Right lobe of liver (tissue), 6 donors: ENCODE data around the gene LRBA. TPM values are rescaled to one million over a fixed set of nuclear protein-coding genes. Genes with fewer than 3 reads are reported as not detected.

ENCODE experiments used
- ATAC-seq, 4 donors: fragments of 200-7000 bp; cut with Tn5 transposase; one replicate each; pipeline ENCODE4 v1.9.1; 2020; ENCODE audit warnings: mild to moderate bottlenecking in 4 of 4, moderate library complexity in 4 of 4
- DNase-seq, 3 donors: peaks; one replicate each; pipeline ENCODE4 v3.0.0-alpha.2; 2020
- H3K27ac ChIP-seq, 3 donors: fragments of 200-600 bp; one replicate each; pipeline ENCODE4 v1.8.0; 2022
- H3K27me3 ChIP-seq, 2 donors: fragments of 200-600 bp; one replicate each; pipeline ENCODE4 v1.8.0; 2022
- H3K36me3 ChIP-seq, 4 donors: fragments of 200-600 bp; sonication (generic) in 1 of 4; one replicate each; pipeline versions ENCODE4 v1.5.1 to v1.8.0; 2017 to 2022; ENCODE audit warnings: control low read depth in 1 of 4
- H3K4me1 ChIP-seq, 4 donors: fragments of 200-600 bp; sonication (generic) in 1 of 4; one replicate each; pipeline versions ENCODE4 v1.5.1 to v1.8.0; 2017 to 2022; ENCODE audit warnings: control low read depth in 1 of 4
- H3K4me3 ChIP-seq, 3 donors: fragments of 200-600 bp; one replicate each; pipeline ENCODE4 v1.8.0; 2022
- H3K9me3 ChIP-seq, 4 donors: fragments of 200-600 bp; sonication (generic) in 1 of 4; one replicate each; pipeline versions ENCODE4 v1.5.1 to v1.8.0; 2017 to 2022; ENCODE audit warnings: control low read depth in 1 of 4
- CTCF ChIP-seq, 4 donors: fragments of 200-600 bp in 3 of 4; fragments of 450-650 bp in 1 of 4; IDR thresholded peaks; one replicate each; pipeline versions ENCODE4 v1.5.1 to v1.8.0; 2016 to 2022; ENCODE audit warnings: antibody characterized with exemption in 4 of 4, mild to moderate bottlenecking in 2 of 4
- POLR2A ChIP-seq: fragments of 450-650 bp; IDR thresholded peaks from one replicate; pipeline ENCODE4 v1.6.1; 2017; ENCODE audit warnings: antibody characterized with exemption, mild to moderate bottlenecking
- WGBS: methylation state at CpG from one replicate; pipeline ENCODE4 v1.1.6; 2018; ENCODE audit warnings: low coverage, low lambda C conversion rate; ENCODE audit not compliant: insufficient coverage; ENCODE audit errors: missing lambda C conversion rate; 5-methylcytosine and 5-hydroxymethylcytosine counted together
- intact Hi-C, 2 donors: fragments of 100-400 bp; cut with DNase I; formaldehyde crosslinking; loops; one replicate each; pipeline versions ENCODE4 v1.11.2 to v1.14.1; 2022
- total RNA-seq, 6 experiments: library from RNA; depleted of rRNA in 2 of 6; stranded (reverse); fragments of >200 nt in 2 of 6; fragmentation: NEBNext Ultra II Directional in 3 of 6; extraction: Animal tissue kit (Norgen Biotek cat#: 25700) in 3 of 6; gene quantifications; one replicate each; pipeline versions ENCODE4 v1.1.0 to v1.2.4, GENCODE V29; 2016 to 2023
- donor health status: DM: no; HTN: yes; CAD: no.
- donor health status: DM: no; HTN: no; CAD: no.
- donor health status: DM: no; HTN: no; CAD: no.
- donor health status: DM: no; HTN: yes; CAD: no.
- donor health status: DM: no; HTN: yes; CAD: no.

Gene LRBA
- total RNA-seq, 6 experiments from 2014 or later: 18.9 to 48.1 (median 24.5) TPM

DNA sequence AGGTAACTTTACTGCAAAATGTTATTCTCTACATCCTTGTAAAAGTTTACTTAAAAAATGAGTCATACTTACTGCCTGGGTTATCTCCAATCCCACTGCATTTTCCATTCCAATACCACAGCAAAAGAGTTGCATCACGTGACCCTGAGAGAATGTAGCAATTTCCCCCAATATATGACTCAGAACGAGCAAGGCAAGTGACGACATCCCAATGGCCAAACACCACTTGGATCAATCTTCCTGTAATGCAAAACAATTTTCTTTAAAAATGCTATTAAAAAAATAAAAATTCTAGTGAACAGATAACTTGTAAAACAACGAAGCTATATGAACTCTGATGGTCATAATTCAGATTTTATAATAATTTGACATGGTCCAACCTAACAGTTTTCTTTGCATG lies 712.5 kb downstream of the LRBA start:
- 34% methylated on average over 4 of the region's 4 CpGs for WGBS
- intact Hi-C loops: no loop called here
- no peak for DNase-seq

GRCh38 chr4:150299816-150300215 lies 715.3 kb downstream of the LRBA start:
- intact Hi-C loops: no loop called here
- Histone ChIP-seq H3K36me3 (no peaks in the 10 kb centered on the region), H3K9me3 (no peaks in the 10 kb centered on the region), H3K4me3 (no peak overlapping the region), H3K4me1 (no peaks in the 10 kb centered on the region), H3K27ac (no peak overlapping the region), H3K27me3 (no peaks in the 10 kb centered on the region)
- 93% methylated on average over 4 of the region's 4 CpGs for WGBS
- TF ChIP-seq CTCF (IDR thresholded peaks at IDR 0.05): no peak
- no peak for TF ChIP-seq POLR2A
- no peak for DNase-seq
- no peak for ATAC-seq

More for the DNA sequence above, 712.5 kb downstream of the LRBA start:
- ATAC-seq: peak in 2 of 4 donors; percentile 42 to 85
- Histone ChIP-seq H3K36me3 (no peaks in the 10 kb centered on the region), H3K9me3 (no peaks in the 10 kb centered on the region), H3K27me3 (no peaks in the 10 kb centered on the region), H3K4me1 (peaks cover 0 to 8% (median 0%) of the 10 kb centered on the region in 4 donors), H3K4me3 (no peak overlapping the region), H3K27ac (no peak overlapping the region)
- TF ChIP-seq POLR2A (no peak), CTCF (IDR thresholded peaks at IDR 0.05) (no peak)

DNA sequence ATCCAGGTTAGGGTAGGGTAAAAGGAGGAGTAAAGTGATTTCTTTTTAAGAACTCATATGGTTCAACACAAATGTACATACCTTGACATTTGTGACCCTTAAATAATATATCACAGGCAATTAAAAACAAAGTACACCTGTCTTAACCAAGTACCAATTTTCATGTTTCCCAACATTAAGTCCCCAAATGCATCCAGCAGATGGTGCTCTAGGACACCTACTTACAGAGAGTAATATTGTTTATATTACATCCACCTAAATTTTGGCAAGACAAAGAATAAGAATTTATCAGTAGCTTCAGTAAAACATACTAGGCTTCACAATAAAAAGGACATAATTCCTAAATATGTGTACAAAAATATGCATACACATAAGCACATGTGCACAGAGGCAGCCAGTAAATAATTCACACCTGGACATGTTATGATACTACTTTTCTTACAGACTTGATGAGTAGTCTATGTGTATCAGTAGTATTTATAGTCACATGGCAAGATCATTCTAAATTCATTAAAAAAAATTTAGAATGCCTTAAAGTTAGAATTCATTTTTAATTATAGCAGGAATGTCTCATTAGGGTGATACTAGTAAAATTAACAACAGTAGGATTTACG lies 717.1 kb downstream of the LRBA start:
- TF ChIP-seq CTCF (IDR thresholded peaks at IDR 0.05) (peak; percentile 64 to 68 (median 66)), POLR2A (no peak)
- Histone ChIP-seq H3K27ac (no peak overlapping the region), H3K27me3 (no peaks in the 10 kb centered on the region), H3K9me3 (no peaks in the 10 kb centered on the region), H3K4me1 (no peaks in the 10 kb centered on the region), H3K36me3 (no peaks in the 10 kb centered on the region), H3K4me3 (no peak overlapping the region)
- no peak for DNase-seq
- WGBS: 94% methylated on average over 1 of the region's 1 CpG
- peak; percentile 58 to 71 (median 62) for ATAC-seq
- intact Hi-C loops: no loop called here

GRCh38 chr4:150289881-150290280 lies 725.2 kb downstream of the LRBA start:
- Histone ChIP-seq H3K27me3 (no peaks in the 10 kb centered on the region), H3K27ac (no peak overlapping the region), H3K9me3 (no peaks in the 10 kb centered on the region), H3K36me3 (no peaks in the 10 kb centered on the region), H3K4me1 (no peaks in the 10 kb centered on the region), H3K4me3 (no peak overlapping the region)
- no peak for DNase-seq
- WGBS: 93% methylated on average over 3 of the region's 3 CpGs
- ATAC-seq: no peak
- intact Hi-C loops: no loop called here
- TF ChIP-seq CTCF (IDR thresholded peaks at IDR 0.05) (no peak), POLR2A (no peak)
